Naive thymus-derived CD8-positive, alpha-beta T cell (primary cell): ENCODE results near the gene MAP4. TPM values are rescaled to one million over a fixed set of nuclear protein-coding genes. Genes with fewer than 3 reads are reported as not detected.

Source experiments
- ATAC-seq, 2 donors: fragments of 150-1000 bp; cut with Tn5 transposase in 1 of 2; sonication (Bioruptor Pico), chemical (Tn5 transposase) in 1 of 2; 1 replicate in 1 of 2; 2 replicates in 1 of 2; pipeline ENCODE4 v1.10.0; 2021; ENCODE audit warnings: mild to moderate bottlenecking in 2 of 2, moderate library complexity in 2 of 2
- POLR2A ChIA-PET: fragments of 350-600 bp; sonication (Branson Sonifier 250); formaldehyde crosslinking; loops from one replicate; lab custom pipeline; 2021; ENCODE audit warnings: antibody characterized with exemption; lab: Charles Lee
- DNase-seq, 10 donors: peaks; one replicate each; pipeline versions ENCODE4 v3.0.0 to v3.0.0-alpha.2; 2020 to 2022
- H3K27ac Mint-ChIP-seq, 10 donors: one replicate each; pipeline ENCODE4 v1.8.0; 2020 to 2022; ENCODE audit warnings: mild to moderate bottlenecking in 10 of 10, mixed read lengths in 10 of 10, moderate library complexity in 4 of 10, inconsistent platforms in 1 of 10
- H3K27me3 Mint-ChIP-seq, 5 donors: one replicate each; pipeline ENCODE4 v1.8.0; 2021 to 2022; ENCODE audit warnings: mixed read lengths in 5 of 5
- H3K36me3 Mint-ChIP-seq, 3 donors: one replicate each; pipeline ENCODE4 v1.8.0; 2020 to 2022; ENCODE audit warnings: mixed read lengths in 3 of 3, mild to moderate bottlenecking in 2 of 3, inconsistent platforms in 1 of 3
- H3K4me1 Mint-ChIP-seq, 4 donors: one replicate each; pipeline ENCODE4 v1.8.0; 2021 to 2022; ENCODE audit warnings: mixed read lengths in 4 of 4
- H3K4me3 Mint-ChIP-seq, 10 donors: one replicate each; pipeline ENCODE4 v1.8.0; 2020 to 2022; ENCODE audit warnings: mild to moderate bottlenecking in 10 of 10, mixed read lengths in 10 of 10, moderate library complexity in 6 of 10, inconsistent platforms in 1 of 10
- H3K9me3 Mint-ChIP-seq, 9 donors: one replicate each; pipeline ENCODE4 v1.8.0; 2020 to 2022; ENCODE audit warnings: mixed read lengths in 9 of 9, mild to moderate bottlenecking in 3 of 9, inconsistent platforms in 1 of 9, moderate library complexity in 1 of 9
- polyA plus RNA-seq, 3 donors: library from polyadenylated mRNA; unstranded; fragments of 300-500 nt; fragmentation: Illumina TruSeq; gene quantifications; one replicate each; pipeline ENCODE4 v1.2.3, GENCODE V29; 2021
- total RNA-seq, 8 experiments: library from RNA in 2 of 8; stranded (reverse) in 2 of 8; gene quantifications; one replicate each; pipeline ENCODE4 v1.2.3 and lab custom pipeline; 2021 to 2026

MAP4 gene
- total and polyA plus RNA-seq, 5 experiments from 2014 or later, result 17.8 to 56.8 (median 29.5) TPM

- Mint-ChIP-seq H3K27ac (peak overlapping the region in 2 of 10 donors; percentile 7 to 11), H3K4me3 (no peak overlapping the region), H3K27me3 (no peaks in the 10 kb centered on the region), H3K9me3 (peaks cover 0 to 8% (median 0%) of the 10 kb centered on the region in 9 donors), H3K36me3 (peaks cover 9 to 12% (median 12%) of the 10 kb centered on the region in 3 donors), H3K4me1 (peaks cover 7 to 18% (median 9%) of the 10 kb centered on the region in 4 donors)
- POLR2A ChIA-PET, result no interaction called here
- ATAC-seq (no peak), DNase-seq (no peak)
These were observed 131.0 kb downstream of the MAP4 start for GRCh38 chr3:47885168-47885567.

GRCh38 chr3:47884603-47885002 lies 131.6 kb downstream of the MAP4 start:
- Mint-ChIP-seq H3K4me1 (peaks cover 7 to 18% (median 9%) of the 10 kb centered on the region in 4 donors), H3K4me3 (no peak overlapping the region), H3K27ac (peak overlapping the region in 1 of 10 donors; percentile 58), H3K27me3 (no peaks in the 10 kb centered on the region), H3K9me3 (peaks cover 0 to 8% (median 0%) of the 10 kb centered on the region in 9 donors), H3K36me3 (peaks cover 9 to 12% (median 12%) of the 10 kb centered on the region in 3 donors)
- DNase-seq (no peak), ATAC-seq (peak in 1 of 2 donors; percentile 23)
- POLR2A ChIA-PET, result no interaction called here

DNA sequence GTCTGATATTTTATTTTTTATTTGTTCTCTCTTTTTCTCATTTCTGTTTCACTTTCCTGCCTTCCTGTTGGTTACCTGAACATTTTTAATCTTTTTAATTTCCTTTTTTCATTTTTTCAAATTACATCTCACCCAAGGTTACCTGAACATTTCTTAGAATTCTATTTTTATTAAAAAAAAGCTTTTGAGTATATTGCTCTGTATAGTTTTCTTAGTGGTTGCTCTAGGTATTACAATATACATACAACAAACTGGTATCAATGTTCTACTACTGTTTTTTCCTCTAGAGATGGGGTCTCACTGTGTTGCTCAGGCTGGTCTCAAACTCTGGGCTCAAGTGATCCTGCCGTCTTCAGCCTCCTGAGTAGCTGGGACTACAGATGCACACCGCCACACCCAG lies 133.9 kb downstream of the MAP4 start:
- Mint-ChIP-seq H3K4me3 (no peak overlapping the region), H3K27me3 (no peaks in the 10 kb centered on the region), H3K9me3 (peaks cover 0 to 8% (median 0%) of the 10 kb centered on the region in 9 donors), H3K4me1 (peaks cover 13 to 27% (median 17%) of the 10 kb centered on the region in 4 donors), H3K27ac (peak overlapping the region in 1 of 10 donors; percentile 57), H3K36me3 (peaks cover 8 to 9% (median 9%) of the 10 kb centered on the region in 3 donors)
- ATAC-seq, result no peak
- DNase-seq, result no peak
- POLR2A ChIA-PET, result no interaction called here

GRCh38 chr3:47877719-47878118 lies 138.5 kb downstream of the MAP4 start:
- no peak for DNase-seq
- no peaks in the 10 kb centered on the region for H3K9me3 Mint-ChIP-seq
- no peaks in the 10 kb centered on the region for H3K27me3 Mint-ChIP-seq
- H3K4me3 Mint-ChIP-seq, result no peak overlapping the region
- peak overlapping the region in 7 of 10 donors; percentile 2 to 79 (median 38) for H3K27ac Mint-ChIP-seq
- POLR2A ChIA-PET, result no interaction called here
- peaks cover 8 to 20% (median 12%) of the 10 kb centered on the region in 4 donors for H3K4me1 Mint-ChIP-seq
- no peak for ATAC-seq
- H3K36me3 Mint-ChIP-seq, result peaks cover 0 to 20% (median 5%) of the 10 kb centered on the region in 3 donors

GRCh38 chr3:47877290-47877689 lies 138.9 kb downstream of the MAP4 start:
- peak overlapping the region in 5 of 10 donors; percentile 19 to 79 (median 38) for H3K27ac Mint-ChIP-seq
- H3K9me3 Mint-ChIP-seq, result no peaks in the 10 kb centered on the region
- no peak overlapping the region for H3K4me3 Mint-ChIP-seq
- H3K4me1 Mint-ChIP-seq, result peaks cover 8 to 20% (median 12%) of the 10 kb centered on the region in 4 donors
- DNase-seq, result no peak
- no peak for ATAC-seq
- H3K36me3 Mint-ChIP-seq, result peaks cover 0 to 20% (median 5%) of the 10 kb centered on the region in 3 donors
- no peaks in the 10 kb centered on the region for H3K27me3 Mint-ChIP-seq
- POLR2A ChIA-PET, result no interaction called here

GRCh38 chr3:47874913-47875312 lies 141.3 kb downstream of the MAP4 start:
- Mint-ChIP-seq H3K9me3 (no peaks in the 10 kb centered on the region), H3K36me3 (peaks cover 0 to 43% (median 21%) of the 10 kb centered on the region in 3 donors), H3K4me1 (peaks cover 8 to 15% (median 11%) of the 10 kb centered on the region in 4 donors), H3K27me3 (no peaks in the 10 kb centered on the region), H3K27ac (peak overlapping the region in 1 of 10 donors; percentile 58), H3K4me3 (no peak overlapping the region)
- DNase-seq (no peak), ATAC-seq (no peak)
- POLR2A ChIA-PET, result no interaction called here

DNA sequence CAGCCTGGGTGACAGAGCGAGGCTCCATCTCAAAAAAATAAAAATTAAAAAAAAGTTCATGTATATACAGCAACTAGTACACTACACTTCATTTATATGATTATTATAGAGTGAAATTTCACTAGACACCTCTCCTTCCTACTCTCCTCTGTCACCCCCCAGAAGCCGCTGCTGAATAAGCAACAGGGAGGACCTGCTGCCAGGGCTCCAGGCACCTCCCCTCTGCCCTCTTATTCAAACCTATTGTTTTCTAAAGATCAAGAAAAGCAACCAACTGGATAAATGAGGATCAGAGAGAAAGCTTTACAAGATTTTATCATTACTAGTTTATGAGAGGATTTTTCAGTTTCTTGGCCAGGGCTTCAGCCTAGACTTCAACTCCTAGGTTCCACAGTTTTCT lies 141.8 kb downstream of the MAP4 start:
- no peak overlapping the region for H3K27ac Mint-ChIP-seq
- no peaks in the 10 kb centered on the region for H3K27me3 Mint-ChIP-seq
- no peak overlapping the region for H3K4me3 Mint-ChIP-seq
- peaks cover 0 to 47% (median 26%) of the 10 kb centered on the region in 3 donors for H3K36me3 Mint-ChIP-seq
- ATAC-seq, result no peak
- H3K9me3 Mint-ChIP-seq, result no peaks in the 10 kb centered on the region
- H3K4me1 Mint-ChIP-seq, result peaks cover 8 to 15% (median 11%) of the 10 kb centered on the region in 4 donors
- no peak for DNase-seq
- POLR2A ChIA-PET, result no interaction called here

DNA sequence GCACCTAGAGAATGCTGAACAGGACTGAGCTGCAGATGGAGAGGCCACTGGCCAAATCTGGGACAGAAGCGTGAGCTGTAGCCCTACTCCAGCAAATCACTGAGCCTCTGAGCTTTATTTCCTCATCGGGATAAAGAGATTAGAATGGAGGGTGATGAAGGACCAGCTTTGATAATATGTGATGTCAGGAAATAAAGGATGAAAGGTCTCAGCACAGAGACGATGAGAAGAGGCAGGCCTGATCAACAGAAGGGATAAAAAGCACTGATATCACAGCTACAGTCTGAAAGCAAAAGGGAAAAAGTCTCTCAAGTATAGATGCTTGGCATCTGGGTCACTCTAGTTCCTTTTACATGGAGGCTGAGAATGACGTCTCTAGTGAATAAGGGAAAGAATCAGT lies 143.3 kb downstream of the MAP4 start:
- no peak overlapping the region for H3K27ac Mint-ChIP-seq
- no peak overlapping the region for H3K4me3 Mint-ChIP-seq
- no peaks in the 10 kb centered on the region for H3K9me3 Mint-ChIP-seq
- H3K4me1 Mint-ChIP-seq, result peaks cover 7 to 10% (median 9%) of the 10 kb centered on the region in 4 donors
- POLR2A ChIA-PET, result interaction anchor here (0.5 kb wide), 1 partner anchor 45 kb away, joined by 4 read pairs; no protein-coding TSS in a partner anchor
- DNase-seq, result no peak
- H3K27me3 Mint-ChIP-seq, result no peaks in the 10 kb centered on the region
- ATAC-seq, result no peak
- H3K36me3 Mint-ChIP-seq, result peaks cover 0 to 57% (median 33%) of the 10 kb centered on the region in 3 donors

DNA sequence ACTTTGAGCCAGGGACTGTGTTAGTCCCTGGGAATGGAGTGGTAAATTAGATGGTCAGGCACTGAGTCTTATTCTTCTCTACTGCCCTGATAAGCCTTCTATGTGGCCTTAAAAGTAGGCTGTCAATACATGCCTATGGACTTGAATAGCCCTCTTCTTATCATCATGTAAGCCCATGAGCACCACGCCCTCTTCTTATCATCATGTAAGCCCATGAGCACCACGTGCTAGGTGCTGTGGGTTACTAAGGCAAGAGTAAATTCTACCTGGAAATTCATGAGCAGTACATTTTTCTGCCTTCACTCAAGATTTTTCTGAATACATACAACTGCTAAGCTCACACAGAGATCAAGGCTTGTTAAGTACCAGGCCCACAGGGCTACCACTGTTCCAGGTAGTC lies 144.8 kb downstream of the MAP4 start:
- Mint-ChIP-seq H3K27me3 (no peaks in the 10 kb centered on the region), H3K9me3 (no peaks in the 10 kb centered on the region), H3K27ac (no peak overlapping the region), H3K4me3 (no peak overlapping the region), H3K36me3 (peaks cover 0 to 56% (median 33%) of the 10 kb centered on the region in 3 donors), H3K4me1 (no peaks in the 10 kb centered on the region)
- ATAC-seq (no peak), DNase-seq (no peak)
- POLR2A ChIA-PET, result no interaction called here

DNA sequence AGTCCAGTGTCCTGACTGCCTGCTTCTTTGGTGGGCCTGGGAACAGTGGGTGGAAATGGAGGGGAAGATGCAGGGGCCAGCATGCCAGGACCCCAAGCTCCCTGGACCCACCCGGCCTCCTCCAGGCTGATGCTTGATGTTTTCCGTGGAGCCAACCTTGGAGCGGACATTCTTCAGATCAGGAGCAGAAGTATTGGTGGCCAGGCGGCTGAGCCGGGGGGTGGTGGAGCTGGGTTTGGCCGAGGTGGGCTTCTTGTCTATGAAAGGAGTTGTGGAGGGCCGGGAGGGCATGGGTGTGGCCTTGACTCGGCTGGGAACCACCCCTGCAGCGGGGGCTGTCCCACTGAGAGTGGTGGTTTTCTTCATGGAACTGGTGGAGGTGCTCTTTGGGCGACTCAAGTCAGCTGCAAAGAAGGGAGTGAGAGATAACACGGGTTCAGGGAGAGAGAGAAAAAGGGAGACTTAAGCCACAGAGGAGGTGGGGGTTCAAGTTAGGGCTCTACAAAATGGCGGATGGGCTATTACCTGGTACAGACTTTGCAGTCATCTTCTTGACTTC lies 145.4 kb downstream of the MAP4 start:
- POLR2A ChIA-PET, result no interaction called here
- H3K36me3 Mint-ChIP-seq, result peaks cover 0 to 62% (median 33%) of the 10 kb centered on the region in 3 donors
- H3K27me3 Mint-ChIP-seq, result no peaks in the 10 kb centered on the region
- no peak overlapping the region for H3K4me3 Mint-ChIP-seq
- DNase-seq (no peak), ATAC-seq (no peak)
- H3K4me1 Mint-ChIP-seq, result no peaks in the 10 kb centered on the region
- peak overlapping the region in 1 of 10 donors; percentile 64 for H3K27ac Mint-ChIP-seq
- H3K9me3 Mint-ChIP-seq, result no peaks in the 10 kb centered on the region

DNA sequence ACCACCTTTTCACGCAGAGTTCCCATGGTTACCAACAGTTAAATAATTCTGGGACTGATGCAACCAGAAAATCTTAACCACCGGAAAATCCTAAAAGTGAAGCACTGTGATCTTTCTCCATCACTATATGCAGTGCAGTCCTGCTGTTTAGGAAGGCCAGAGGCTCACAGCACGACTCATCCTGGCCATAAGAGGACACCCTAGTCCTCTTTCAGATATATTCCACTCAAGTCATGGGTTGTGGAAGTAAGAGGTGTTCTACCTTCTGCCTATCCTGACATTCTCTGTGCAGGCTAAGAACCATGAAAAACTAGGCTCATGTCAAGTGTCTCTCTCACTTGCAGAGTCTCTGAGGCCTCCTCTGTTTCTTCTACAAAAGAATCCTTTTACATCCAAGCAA lies 146.1 kb downstream of the MAP4 start:
- H3K4me1 Mint-ChIP-seq, result no peaks in the 10 kb centered on the region

GRCh38 chr3:47868306-47868705 lies 147.9 kb downstream of the MAP4 start:
- H3K27me3 Mint-ChIP-seq, result no peaks in the 10 kb centered on the region
- H3K36me3 Mint-ChIP-seq, result peaks cover 0 to 60% (median 31%) of the 10 kb centered on the region in 3 donors
- H3K4me3 Mint-ChIP-seq, result no peak overlapping the region
- POLR2A ChIA-PET, result no interaction called here
- no peak for DNase-seq
- no peaks in the 10 kb centered on the region for H3K4me1 Mint-ChIP-seq
- no peak for ATAC-seq
- H3K27ac Mint-ChIP-seq, result no peak overlapping the region
- H3K9me3 Mint-ChIP-seq, result no peaks in the 10 kb centered on the region

More for the DNA sequence above, 146.1 kb downstream of the MAP4 start:
- H3K27me3 Mint-ChIP-seq, result no peaks in the 10 kb centered on the region
- no peak overlapping the region for H3K4me3 Mint-ChIP-seq
- ATAC-seq, result no peak
- DNase-seq, result no peak
- peaks cover 0 to 64% (median 34%) of the 10 kb centered on the region in 3 donors for H3K36me3 Mint-ChIP-seq
- peak overlapping the region in 1 of 10 donors; percentile 64 for H3K27ac Mint-ChIP-seq
- POLR2A ChIA-PET, result no interaction called here
- H3K9me3 Mint-ChIP-seq, result no peaks in the 10 kb centered on the region

DNA sequence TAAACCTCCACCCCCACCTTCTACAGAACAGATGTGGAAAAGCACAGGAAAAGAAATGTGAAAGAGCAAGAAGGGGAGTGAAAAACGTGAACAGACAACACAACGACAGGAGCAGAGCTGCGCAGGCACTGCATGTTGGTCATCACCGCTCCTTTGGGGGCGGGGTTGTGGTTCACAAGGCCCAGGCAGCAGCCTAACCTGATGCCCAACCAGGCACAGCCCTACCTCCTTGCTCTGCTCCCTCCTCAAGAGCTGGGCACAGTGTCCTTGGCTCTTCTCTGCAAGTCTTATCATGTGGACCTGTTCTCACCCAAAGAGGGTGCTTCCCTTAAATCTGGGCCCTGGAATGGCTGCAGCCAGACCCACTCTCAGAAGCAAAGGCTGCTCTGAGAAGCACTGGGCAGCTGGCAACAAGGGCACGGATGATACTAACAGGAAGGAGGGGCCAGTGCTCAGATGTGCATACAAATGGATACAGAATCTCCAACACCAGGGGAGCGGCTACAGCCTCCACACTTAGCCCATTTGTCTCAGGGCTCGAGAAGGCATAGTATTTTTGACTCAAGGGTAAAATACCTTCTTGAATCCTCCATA lies 148.7 kb downstream of the MAP4 start:
- Mint-ChIP-seq H3K27ac (no peak overlapping the region), H3K4me3 (no peak overlapping the region), H3K36me3 (peaks cover 0 to 56% (median 31%) of the 10 kb centered on the region in 3 donors), H3K9me3 (no peaks in the 10 kb centered on the region), H3K27me3 (no peaks in the 10 kb centered on the region), H3K4me1 (no peaks in the 10 kb centered on the region)
- no peak for DNase-seq
- POLR2A ChIA-PET, result interaction anchor here (0.7 kb wide), 1 partner anchor 8 kb away, joined by 3 read pairs; no protein-coding TSS in a partner anchor
- no peak for ATAC-seq
